Measurements from ENCODE around the gene CLPTM1L. TPM values are rescaled to one million over a fixed set of nuclear protein-coding genes. Genes with fewer than 3 reads are reported as not detected.

CLPTM1L gene
- total RNA-seq, 4 donors from 2014 or later, result 68.8 to 102 (median 84.4) TPM

GRCh38 chr5:1300581-1301083 is 44.3 kb downstream of the CLPTM1L start:
- Histone ChIP-seq H3K4me3 (no peak overlapping the region), H3K9me3 (peaks cover 0 to 5% (median 0%) of the 10 kb centered on the region in 4 donors), H3K27ac (no peak overlapping the region), H3K27me3 (peaks cover 0 to 5% of the 10 kb centered on the region in 2 donors), H3K36me3 (no peaks in the 10 kb centered on the region), H3K4me1 (no peaks in the 10 kb centered on the region)
- WGBS, 2 donors, result 80 to 89% methylated on average over 20 of the region's 20 CpGs
- no peak for TF ChIP-seq CTCF (IDR thresholded peaks at IDR 0.05)
- no peak for DNase-seq (ENCODE audit: low spot score in 2 of 2)

GRCh38 chr5:1299961-1300360 is 44.9 kb downstream of the CLPTM1L start:
- peaks cover 0 to 4% (median 0%) of the 10 kb centered on the region in 4 donors for H3K4me1 ChIP-seq
- H3K36me3 ChIP-seq, result no peaks in the 10 kb centered on the region
- TF ChIP-seq POLR2A (IDR thresholded peaks at IDR 0.05) (no peak), CTCF (IDR thresholded peaks at IDR 0.05) (no peak), EP300 (IDR thresholded peaks at IDR 0.05) (no peak)
- no peak for DNase-seq (ENCODE audit: low spot score in 2 of 2)
- peaks cover 0 to 5% (median 0%) of the 10 kb centered on the region in 4 donors for H3K9me3 ChIP-seq
- H3K4me3 ChIP-seq, result no peak overlapping the region
- H3K27me3 ChIP-seq, result peaks cover 0 to 11% of the 10 kb centered on the region in 2 donors
- no peak overlapping the region for H3K27ac ChIP-seq
- 66 to 73% methylated on average over 16 to 17 of the region's 17 CpGs for WGBS, 2 donors

- Histone ChIP-seq H3K27ac (no peak overlapping the region), H3K36me3 (no peaks in the 10 kb centered on the region), H3K4me3 (no peak overlapping the region), H3K4me1 (peaks cover 0 to 8% (median under 1%) of the 10 kb centered on the region in 4 donors), H3K27me3 (peaks cover 0 to 14% of the 10 kb centered on the region in 2 donors), H3K9me3 (peaks cover 0 to 5% (median 0%) of the 10 kb centered on the region in 4 donors)
- TF ChIP-seq CTCF (IDR thresholded peaks at IDR 0.05) (no peak), EP300 (IDR thresholded peaks at IDR 0.05) (no peak), POLR2A (IDR thresholded peaks at IDR 0.05) (no peak)
- no peak for DNase-seq (ENCODE audit: low spot score in 2 of 2)
- 80 to 83% methylated on average over 9 of the region's 9 CpGs for WGBS, 2 donors
Measured at GRCh38 chr5:1299511-1299850, 45.4 kb downstream of the CLPTM1L start.

GRCh38 chr5:1298723-1299510 is 46.0 kb downstream of the CLPTM1L start:
- H3K4me3 ChIP-seq, result no peak overlapping the region
- no peak overlapping the region for H3K27ac ChIP-seq
- H3K27me3 ChIP-seq, result peaks cover 0 to 19% of the 10 kb centered on the region in 2 donors
- peaks cover 0 to 14% (median 3%) of the 10 kb centered on the region in 4 donors for H3K4me1 ChIP-seq
- TF ChIP-seq EP300 (IDR thresholded peaks at IDR 0.05) (no peak), CTCF (IDR thresholded peaks at IDR 0.05) (no peak), POLR2A (IDR thresholded peaks at IDR 0.05) (no peak)
- DNase-seq (ENCODE audit: low spot score in 2 of 2), result no peak
- H3K9me3 ChIP-seq, result peaks cover 0 to 5% (median 0%) of the 10 kb centered on the region in 4 donors
- no peaks in the 10 kb centered on the region for H3K36me3 ChIP-seq
- WGBS, 2 donors, result 71 to 75% methylated on average over 33 of the region's 33 CpGs

GRCh38 chr5:1298067-1298551 is 46.8 kb downstream of the CLPTM1L start:
- peaks cover 0 to 14% (median 3%) of the 10 kb centered on the region in 4 donors for H3K4me1 ChIP-seq
- WGBS, 2 donors, result 81 to 82% methylated on average over 17 to 19 of the region's 19 CpGs

More at GRCh38 chr5:1298067-1298551, 46.8 kb downstream of the CLPTM1L start:
- peaks cover 0 to 2% (median 0%) of the 10 kb centered on the region in 4 donors for H3K9me3 ChIP-seq
- H3K27ac ChIP-seq, result no peak overlapping the region
- DNase-seq (ENCODE audit: low spot score in 2 of 2), result no peak
- peaks cover 0 to 27% of the 10 kb centered on the region in 2 donors for H3K27me3 ChIP-seq
- no peak overlapping the region for H3K4me3 ChIP-seq
- H3K36me3 ChIP-seq, result no peaks in the 10 kb centered on the region
- TF ChIP-seq EP300 (IDR thresholded peaks at IDR 0.05) (no peak), CTCF (IDR thresholded peaks at IDR 0.05) (no peak), POLR2A (IDR thresholded peaks at IDR 0.05) (no peak)

All from tibial nerve (tissue), 4 donors.